ENCODE measurements around the gene ANKS1B. TPM values are rescaled to one million over a fixed set of nuclear protein-coding genes. Genes with fewer than 3 reads are reported as not detected.

Gene ANKS1B
- polyA plus RNA-seq, 1 experiment: 0.27 TPM

Small RNA genes lying within 50 kb of the gene (small RNA-seq; reads per million reads assigned to genes)
- gene RNA5SP366 (ENCODE audit: insufficient read length, low read depth, low replicate concordance): not detected

Other genes starting within 250 kb of the ANKS1B start
- 11.9 and 19.3 TPM in 2 replicates for gene BLTP3B, start 157.9 kb upstream of the ANKS1B start, polyA plus RNA-seq (2011; rRNA removed)
- 5.6 and 16.4 TPM in 2 replicates for gene ACTR6, start 215.9 kb upstream of the ANKS1B start, polyA plus RNA-seq (2011; rRNA removed)